ENCODE measurements around the gene VDAC1.
"Not testable (repeated sequence)": the region's sequence is repeated elsewhere in the genome, so short reads cannot be mapped to it uniquely, and the experiment has no call there.

Gene VDAC1

GRCh38 chr5:133963493-133964128 lies 41.2 kb downstream of the VDAC1 start:
- no peak for DNase-seq

- no peak for DNase-seq
These were observed 41.8 kb downstream of the VDAC1 start for GRCh38 chr5:133962801-133963476.

GRCh38 chr5:133962131-133962530 lies 42.6 kb downstream of the VDAC1 start:
- no peak for DNase-seq

GRCh38 chr5:133959643-133960042 lies 45.1 kb downstream of the VDAC1 start:
- DNase-seq, result no peak

GRCh38 chr5:133957591-133957990 lies 47.2 kb downstream of the VDAC1 start:
- no peak for DNase-seq

GRCh38 chr5:133957080-133957479 lies 47.7 kb downstream of the VDAC1 start:
- DNase-seq, result no peak

GRCh38 chr5:133956196-133956595 lies 48.6 kb downstream of the VDAC1 start:
- not testable (repeated sequence) for DNase-seq

GRCh38 chr5:133953568-133954145 lies 51.1 kb downstream of the VDAC1 start:
- no peak for DNase-seq

- peak; percentile 58 for DNase-seq
These were observed 51.8 kb downstream of the VDAC1 start for GRCh38 chr5:133952729-133953567.

- no peak for DNase-seq
These were observed 53.8 kb downstream of the VDAC1 start for GRCh38 chr5:133950821-133951612.

- DNase-seq, result no peak
These were observed 56.1 kb downstream of the VDAC1 start for GRCh38 chr5:133948721-133949120.

- DNase-seq, result no peak
These were observed 57.3 kb downstream of the VDAC1 start for GRCh38 chr5:133947431-133947841.

- no peak for DNase-seq
These were observed 59.2 kb downstream of the VDAC1 start for GRCh38 chr5:133945568-133945967.

- no peak for DNase-seq
These were observed 60.3 kb downstream of the VDAC1 start for GRCh38 chr5:133944263-133945185.

- no peak for DNase-seq
These were observed 61.3 kb downstream of the VDAC1 start for GRCh38 chr5:133943475-133943817.

- no peak for DNase-seq
These were observed 61.9 kb downstream of the VDAC1 start for GRCh38 chr5:133942614-133943474.

- no peak for DNase-seq
These were observed 63.1 kb downstream of the VDAC1 start for GRCh38 chr5:133941456-133942196.

- DNase-seq, result no peak
These were observed 65.1 kb downstream of the VDAC1 start for GRCh38 chr5:133939668-133940067.

GRCh38 chr5:133938929-133939328 lies 65.8 kb downstream of the VDAC1 start:
- no peak for DNase-seq

Data from amniotic stem cell (primary cell).